ENCODE data around the gene PDZD7. TPM values are rescaled to one million over a fixed set of nuclear protein-coding genes. Genes with fewer than 3 reads are reported as not detected.

PDZD7 gene
- total RNA-seq, 1 experiment from 2014 or later: 0.30 TPM

DNA sequence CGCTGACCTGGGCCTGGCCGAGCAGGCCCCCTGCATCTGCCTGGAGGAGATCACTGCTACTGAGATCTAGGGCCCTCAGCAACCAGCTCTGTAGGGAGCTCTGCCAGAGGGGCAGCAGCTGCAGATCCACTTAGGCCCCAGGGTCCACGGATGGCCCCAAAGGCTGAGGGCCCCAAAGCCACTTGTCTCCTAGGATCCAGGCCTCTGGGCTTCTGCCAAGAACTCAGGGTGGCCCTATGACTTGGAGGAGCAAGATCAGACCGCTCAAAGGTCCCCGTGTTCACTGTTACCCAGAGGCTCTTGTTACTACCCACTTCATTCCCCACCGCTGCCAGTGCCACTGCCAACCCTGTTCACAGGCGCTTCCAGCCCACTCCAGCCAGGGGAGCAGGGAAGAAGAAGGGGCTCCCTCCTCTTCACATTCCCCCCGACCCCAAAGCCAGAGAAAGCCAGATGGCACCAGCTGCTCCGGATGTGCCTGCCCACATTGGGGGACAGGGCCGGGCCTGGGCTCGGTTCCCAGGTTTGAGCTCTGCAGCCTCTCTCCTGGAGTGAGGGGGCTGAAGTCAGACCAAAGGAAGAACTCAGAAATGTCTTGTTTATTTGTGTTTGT is 23.7 kb downstream of the PDZD7 start:
- POLR2A ChIA-PET (ENCODE audit: low non-redundant PET): no interaction called here
- CTCF ChIA-PET: interaction anchor here (0.6 to 0.7 kb wide), 2 partner anchors 12 to 38 kb away, joined by 3 to 4 read pairs; partner anchors contain the start of gene SEMA4G
- TF ChIP-seq EZH2 (IDR thresholded peaks at IDR 0.05; ENCODE audit: borderline replicate concordance, low read depth, low read length, poor library complexity, severe bottlenecking): no peak
- TF ChIP-seq, protein P1, sequence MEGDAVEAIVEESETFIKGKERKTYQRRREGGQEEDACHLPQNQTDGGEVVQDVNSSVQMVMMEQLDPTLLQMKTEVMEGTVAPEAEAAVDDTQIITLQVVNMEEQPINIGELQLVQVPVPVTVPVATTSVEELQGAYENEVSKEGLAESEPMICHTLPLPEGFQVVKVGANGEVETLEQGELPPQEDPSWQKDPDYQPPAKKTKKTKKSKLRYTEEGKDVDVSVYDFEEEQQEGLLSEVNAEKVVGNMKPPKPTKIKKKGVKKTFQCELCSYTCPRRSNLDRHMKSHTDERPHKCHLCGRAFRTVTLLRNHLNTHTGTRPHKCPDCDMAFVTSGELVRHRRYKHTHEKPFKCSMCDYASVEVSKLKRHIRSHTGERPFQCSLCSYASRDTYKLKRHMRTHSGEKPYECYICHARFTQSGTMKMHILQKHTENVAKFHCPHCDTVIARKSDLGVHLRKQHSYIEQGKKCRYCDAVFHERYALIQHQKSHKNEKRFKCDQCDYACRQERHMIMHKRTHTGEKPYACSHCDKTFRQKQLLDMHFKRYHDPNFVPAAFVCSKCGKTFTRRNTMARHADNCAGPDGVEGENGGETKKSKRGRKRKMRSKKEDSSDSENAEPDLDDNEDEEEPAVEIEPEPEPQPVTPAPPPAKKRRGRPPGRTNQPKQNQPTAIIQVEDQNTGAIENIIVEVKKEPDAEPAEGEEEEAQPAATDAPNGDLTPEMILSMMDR (conservative IDR thresholded peaks at IDR 0.05; ENCODE audit: low read depth, low read length): no peak
- peak overlapping the region; percentile 72 for H3K27ac ChIP-seq (ENCODE audit: low read depth, low read length, poor library complexity, severe bottlenecking)
- intact Hi-C loops (cut with micrococcal nuclease; ENCODE audit: unreplicated experiment): no loop called here
- no peak for DNase-seq (ENCODE audit: low spot score)
- H3K9me3 ChIP-seq (ENCODE audit: low read depth, low read length, poor library complexity, severe bottlenecking): no peaks in the 10 kb centered on the region
- H3K4me3 ChIP-seq (ENCODE audit: low read depth, low read length, poor library complexity, severe bottlenecking): no peak overlapping the region
- H3K36me3 ChIP-seq (ENCODE audit: insufficient read depth, low read length, poor library complexity, severe bottlenecking): peaks cover 39% of the 10 kb centered on the region
- no TSS peak for BruUV-seq (replicated peaks)
- no peaks in the 10 kb centered on the region for H3K27me3 ChIP-seq (replicated peaks; ENCODE audit: insufficient read depth, low read depth, low read length, poor library complexity)
- peaks cover 11% of the 10 kb centered on the region for H3K4me1 ChIP-seq (ENCODE audit: insufficient read depth, low read length, poor library complexity, severe bottlenecking)

DNA sequence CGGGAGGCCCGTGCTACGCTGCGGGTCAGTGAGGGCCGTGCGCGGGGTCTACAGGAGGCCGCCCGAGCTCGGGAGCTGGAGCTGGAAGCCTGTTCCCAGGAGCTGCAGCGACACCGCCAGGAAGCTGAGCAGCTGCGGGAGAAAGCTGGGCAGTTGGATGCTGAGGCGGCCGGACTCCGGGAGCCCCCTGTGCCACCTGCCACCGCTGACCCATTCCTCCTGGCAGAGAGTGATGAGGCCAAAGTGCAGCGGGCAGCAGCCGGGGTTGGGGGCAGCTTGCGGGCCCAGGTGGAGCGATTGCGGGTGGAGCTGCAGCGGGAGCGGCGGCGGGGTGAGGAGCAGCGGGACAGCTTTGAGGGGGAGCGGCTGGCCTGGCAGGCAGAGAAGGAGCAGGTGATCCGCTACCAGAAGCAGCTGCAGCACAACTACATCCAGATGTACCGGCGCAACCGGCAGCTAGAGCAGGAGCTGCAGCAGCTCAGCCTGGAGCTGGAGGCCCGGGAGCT is 24.3 kb downstream of the PDZD7 start:
- Histone ChIP-seq H3K4me1 (ENCODE audit: insufficient read depth, low read length, poor library complexity, severe bottlenecking) (peaks cover 11% of the 10 kb centered on the region), H3K9me3 (ENCODE audit: low read depth, low read length, poor library complexity, severe bottlenecking) (no peaks in the 10 kb centered on the region), H3K4me3 (ENCODE audit: low read depth, low read length, poor library complexity, severe bottlenecking) (no peak overlapping the region), H3K27me3 (replicated peaks; ENCODE audit: insufficient read depth, low read depth, low read length, poor library complexity) (no peaks in the 10 kb centered on the region), H3K36me3 (ENCODE audit: insufficient read depth, low read length, poor library complexity, severe bottlenecking) (peaks cover 39% of the 10 kb centered on the region), H3K27ac (ENCODE audit: low read depth, low read length, poor library complexity, severe bottlenecking) (peak overlapping the region; percentile 72)
- CTCF ChIA-PET: interaction anchor here (0.7 kb wide), 1 partner anchor 12 kb away, joined by 4 read pairs; no protein-coding TSS in a partner anchor
- intact Hi-C loops (cut with micrococcal nuclease; ENCODE audit: unreplicated experiment): no loop called here
- POLR2A ChIA-PET (ENCODE audit: low non-redundant PET): no interaction called here
- no peak for DNase-seq (ENCODE audit: low spot score)
- TF ChIP-seq, protein P1 (conservative IDR thresholded peaks at IDR 0.05; ENCODE audit: low read depth, low read length): no peak
- no peak for TF ChIP-seq EZH2 (IDR thresholded peaks at IDR 0.05; ENCODE audit: borderline replicate concordance, low read depth, low read length, poor library complexity, severe bottlenecking)
- no TSS peak for BruUV-seq (replicated peaks)

DNA sequence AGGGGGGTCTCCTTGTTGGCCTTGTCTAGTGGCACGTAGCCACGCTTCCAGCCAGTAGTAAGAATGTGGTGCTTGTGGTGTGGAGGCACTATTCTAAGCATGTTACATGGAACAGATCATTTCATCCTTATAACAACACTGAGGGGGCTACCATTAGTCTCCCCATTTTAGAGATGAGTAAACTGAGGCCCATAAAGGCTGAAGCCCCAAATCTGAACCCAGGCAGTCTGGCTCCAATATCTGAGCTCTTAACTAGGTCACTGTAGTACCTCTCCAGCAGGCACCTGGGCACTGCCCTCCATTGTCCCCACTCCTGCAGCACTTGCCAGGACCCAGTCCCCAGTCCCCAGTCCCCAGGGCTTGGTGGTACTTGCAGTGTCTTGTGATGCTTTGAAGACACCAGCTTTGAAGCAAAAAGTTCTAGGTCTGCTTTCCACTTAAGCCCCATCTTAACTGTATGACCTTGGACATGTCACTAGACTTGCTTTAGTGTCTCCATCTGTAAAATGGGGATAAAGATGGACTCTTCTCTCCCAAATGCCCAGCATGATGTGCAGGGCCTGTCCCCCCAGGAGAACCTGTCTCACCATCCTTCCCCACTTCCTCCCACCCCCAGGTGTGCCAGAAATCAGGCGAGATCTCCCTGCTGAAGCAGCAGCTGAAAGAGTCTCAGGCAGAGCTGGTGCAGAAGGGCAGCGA is 24.9 kb downstream of the PDZD7 start:
- Histone ChIP-seq H3K4me3 (ENCODE audit: low read depth, low read length, poor library complexity, severe bottlenecking) (no peak overlapping the region), H3K27ac (ENCODE audit: low read depth, low read length, poor library complexity, severe bottlenecking) (no peak overlapping the region), H3K27me3 (replicated peaks; ENCODE audit: insufficient read depth, low read depth, low read length, poor library complexity) (no peaks in the 10 kb centered on the region), H3K9me3 (ENCODE audit: low read depth, low read length, poor library complexity, severe bottlenecking) (no peaks in the 10 kb centered on the region), H3K4me1 (ENCODE audit: insufficient read depth, low read length, poor library complexity, severe bottlenecking) (peaks cover 16% of the 10 kb centered on the region), H3K36me3 (ENCODE audit: insufficient read depth, low read length, poor library complexity, severe bottlenecking) (peaks cover 39% of the 10 kb centered on the region)
- no peak for DNase-seq (ENCODE audit: low spot score)
- ChIA-PET POLR2A (ENCODE audit: low non-redundant PET) (no interaction called here), CTCF (interaction anchor here (0.6 kb wide), 1 partner anchor 8 kb away, joined by 3 read pairs; no protein-coding TSS in a partner anchor)
- TF ChIP-seq, protein P1 (conservative IDR thresholded peaks at IDR 0.05; ENCODE audit: low read depth, low read length): no peak
- TF ChIP-seq EZH2 (IDR thresholded peaks at IDR 0.05; ENCODE audit: borderline replicate concordance, low read depth, low read length, poor library complexity, severe bottlenecking): no peak
- intact Hi-C loops (cut with micrococcal nuclease; ENCODE audit: unreplicated experiment): no loop called here
- no TSS peak for BruUV-seq (replicated peaks)

Measured in A673 (cell line).